Spleen (tissue), 11 donors: ENCODE measurements around the gene KRTAP3-1. TPM values are rescaled to one million over a fixed set of nuclear protein-coding genes. Genes with fewer than 3 reads are reported as not detected.
A peak's percentile ranks its signal among the peaks of the same experiment; 100 is the strongest.

ENCODE experiments used
- DNase-seq: peaks from one replicate; pipeline ENCODE4 v3.0.0-alpha.2; 2020
- H3K27ac ChIP-seq, 8 donors: fragments of 200-600 bp; sonication (generic) in 7 of 8; 1 replicate in 4 of 8; 2 replicates in 4 of 8; pipeline versions ENCODE4 v1.5.0 to v1.8.0; 2016 to 2021; ENCODE audit warnings: inconsistent platforms in 4 of 8, mild to moderate bottlenecking in 4 of 8, moderate library complexity in 1 of 8
- H3K27me3 ChIP-seq, 7 donors: fragments of 200-600 bp; sonication (generic) in 6 of 7; replicated peaks in 1 of 7; 1 replicate in 4 of 7; 2 replicates in 3 of 7; pipeline versions ENCODE4 v1.5.0 to v1.8.0; 2016 to 2021; ENCODE audit warnings: inconsistent platforms in 3 of 7, mild to moderate bottlenecking in 1 of 7
- H3K36me3 ChIP-seq, 6 donors: fragments of 200-600 bp; sonication (generic) in 5 of 6; 1 replicate in 4 of 6; 2 replicates in 2 of 6; pipeline versions ENCODE4 v1.5.0 to v1.8.0; 2016 to 2021; ENCODE audit warnings: inconsistent platforms in 2 of 6
- H3K4me1 ChIP-seq, 6 donors: fragments of 200-600 bp; sonication (generic) in 5 of 6; 1 replicate in 3 of 6; 2 replicates in 3 of 6; pipeline versions ENCODE4 v1.5.0 to v1.8.0; 2016 to 2021; ENCODE audit warnings: inconsistent platforms in 3 of 6
- H3K4me3 ChIP-seq, 8 donors: fragments of 200-600 bp; sonication (generic) in 7 of 8; 1 replicate in 4 of 8; 2 replicates in 4 of 8; pipeline versions ENCODE4 v1.5.0 to v1.8.0; 2016 to 2021; ENCODE audit warnings: inconsistent platforms in 4 of 8, mild to moderate bottlenecking in 4 of 8, moderate library complexity in 2 of 8
- H3K9me3 ChIP-seq, 8 donors: fragments of 200-600 bp; sonication (generic) in 7 of 8; 1 replicate in 4 of 8; 2 replicates in 4 of 8; pipeline versions ENCODE4 v1.5.0 to v1.8.0; 2016 to 2021; ENCODE audit warnings: inconsistent platforms in 4 of 8
- POLR2A ChIP-seq, 3 donors: fragments of 450-650 bp; IDR thresholded peaks; one replicate each; pipeline ENCODE4 v1.5.1; 2017; ENCODE audit warnings: antibody characterized with exemption in 3 of 3, mild to moderate bottlenecking in 1 of 3
- POLR2AphosphoS5 ChIP-seq, 3 donors: sonication (generic); formaldehyde crosslinking; IDR thresholded peaks; one replicate each; pipeline ENCODE4 v1.5.1; 2017; ENCODE audit warnings: antibody characterized with exemption in 3 of 3
- WGBS, 5 donors: extraction: QIAGEN DNeasy Blood & Tissue Kit in 3 of 5; methylation state at CpG; one replicate each; pipeline versions ENCODE4 v1.1.5 to v1.1.7; 2013 to 2018; 5-methylcytosine and 5-hydroxymethylcytosine counted together
- intact Hi-C: fragments of 100-400 bp; cut with DNase I; formaldehyde crosslinking; loops from one replicate; pipeline ENCODE4 v1.15.0; 2023; ENCODE audit warnings: low total_unique reads
- polyA plus RNA-seq, 3 donors: library from polyadenylated mRNA; stranded (reverse); fragments of 200-250 nt; gene quantifications; one replicate each; pipeline ENCODE4 v1.2.1, GENCODE V29; 2013
- small RNA-seq, 4 donors: library from RNA; depleted of rRNA; stranded (forward); fragments of <200 nt; gene quantifications; one replicate each; pipeline ENCODE3, GENCODE V24; 2016
- total RNA-seq, 7 donors: library from RNA; depleted of rRNA in 3 of 7; stranded (reverse); fragments of >200 nt in 3 of 7; fragmentation: NEBNext Ultra II Directional in 4 of 7; extraction: Animal tissue kit (Norgen Biotek cat#: 25700) in 4 of 7; gene quantifications; one replicate each; pipeline versions ENCODE4 v1.1.0 to v1.2.1, GENCODE V29; 2016 to 2021
- TF ChIP-seq, protein P1 (sequence below), 11 experiments: fragments of 200-600 bp in 7 of 11; fragments of 450-650 bp in 4 of 11; sonication (generic) in 4 of 11; IDR thresholded peaks in 8 of 11; conservative IDR thresholded peaks in 3 of 11; 1 replicate in 7 of 11; 2 replicates in 4 of 11; pipeline versions ENCODE4 v1.4.0 to v1.8.0; 2016 to 2021; ENCODE audit warnings: antibody characterized with exemption in 11 of 11, inconsistent platforms in 4 of 11, mild to moderate bottlenecking in 1 of 11
- donor health status: healthy with polysubstance abuse.
- donor health status: DM: no; HTN: no; CAD: no; lungs with moderate emphysema.
- donor health status: DM: no; HTN: no; CAD: no.
- donor health status: Bipolar disorder and iron deficiency.
- donor health status: healthy.
- donor health status: DM: no; HTN: no; CAD: no.
- donor health status: DM: yes; HTN: yes; CAD: no.

The KRTAP3-1 gene
- total and polyA plus RNA-seq, 10 donors: not detected

DNA sequence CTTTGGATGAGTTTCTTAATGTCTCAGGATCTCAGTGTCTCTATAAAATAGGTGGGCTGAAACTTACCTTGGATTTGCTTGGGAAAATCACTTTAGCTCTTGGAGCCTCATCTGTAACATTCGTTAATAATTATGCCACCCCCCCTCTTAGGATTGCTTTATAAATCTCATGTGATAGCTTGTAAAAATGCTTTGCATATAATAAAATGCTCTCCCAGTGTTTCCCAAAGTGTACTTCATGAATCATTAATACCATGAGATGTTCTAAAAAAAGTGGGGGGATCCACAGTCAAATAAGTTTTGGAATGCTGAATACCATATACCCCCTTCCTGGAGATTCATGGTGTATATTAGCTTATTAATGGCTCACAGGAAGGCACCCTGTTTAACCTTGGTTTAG is 47.3 kb downstream of the KRTAP3-1 start:
- TF ChIP-seq POLR2AphosphoS5 (IDR thresholded peaks at IDR 0.05) (no peak), POLR2A (IDR thresholded peaks at IDR 0.05) (no peak)
- TF ChIP-seq, protein P1, sequence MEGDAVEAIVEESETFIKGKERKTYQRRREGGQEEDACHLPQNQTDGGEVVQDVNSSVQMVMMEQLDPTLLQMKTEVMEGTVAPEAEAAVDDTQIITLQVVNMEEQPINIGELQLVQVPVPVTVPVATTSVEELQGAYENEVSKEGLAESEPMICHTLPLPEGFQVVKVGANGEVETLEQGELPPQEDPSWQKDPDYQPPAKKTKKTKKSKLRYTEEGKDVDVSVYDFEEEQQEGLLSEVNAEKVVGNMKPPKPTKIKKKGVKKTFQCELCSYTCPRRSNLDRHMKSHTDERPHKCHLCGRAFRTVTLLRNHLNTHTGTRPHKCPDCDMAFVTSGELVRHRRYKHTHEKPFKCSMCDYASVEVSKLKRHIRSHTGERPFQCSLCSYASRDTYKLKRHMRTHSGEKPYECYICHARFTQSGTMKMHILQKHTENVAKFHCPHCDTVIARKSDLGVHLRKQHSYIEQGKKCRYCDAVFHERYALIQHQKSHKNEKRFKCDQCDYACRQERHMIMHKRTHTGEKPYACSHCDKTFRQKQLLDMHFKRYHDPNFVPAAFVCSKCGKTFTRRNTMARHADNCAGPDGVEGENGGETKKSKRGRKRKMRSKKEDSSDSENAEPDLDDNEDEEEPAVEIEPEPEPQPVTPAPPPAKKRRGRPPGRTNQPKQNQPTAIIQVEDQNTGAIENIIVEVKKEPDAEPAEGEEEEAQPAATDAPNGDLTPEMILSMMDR (IDR thresholded peaks at IDR 0.05 in 8 of 11, conservative IDR thresholded peaks at IDR 0.05 in 3 of 11): no peak
- Histone ChIP-seq H3K36me3 (no peaks in the 10 kb centered on the region), H3K4me3 (no peak overlapping the region), H3K27ac (no peak overlapping the region), H3K9me3 (no peaks in the 10 kb centered on the region), H3K27me3 (peaks cover 0 to 6% (median 0%) of the 10 kb centered on the region in 7 donors), H3K4me1 (no peaks in the 10 kb centered on the region)
- intact Hi-C loops: no loop called here
- 75 to 100% (median 87%) methylated on average over 1 of the region's 1 CpG for WGBS, 5 donors
- no peak for DNase-seq

DNA sequence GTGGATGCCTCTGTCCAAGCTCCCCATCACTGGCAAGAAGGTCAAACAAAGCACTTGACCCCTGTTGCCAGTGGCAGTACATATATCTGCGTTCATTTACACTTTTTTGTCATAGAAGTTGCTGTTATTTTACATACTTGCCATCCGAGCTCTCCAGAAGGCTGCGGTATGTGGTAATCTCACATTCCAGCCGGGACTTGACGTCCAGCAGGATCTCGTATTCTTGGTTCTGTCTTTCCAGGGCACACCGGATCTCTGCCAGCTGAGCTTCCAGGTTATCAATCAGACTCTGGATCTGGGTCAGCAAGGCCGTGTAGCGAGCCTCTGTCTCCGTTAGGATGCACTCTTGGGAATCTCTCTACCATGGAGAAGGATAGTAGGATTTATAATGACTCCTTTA is 48.8 kb downstream of the KRTAP3-1 start:
- intact Hi-C loops: no loop called here
- TF ChIP-seq POLR2AphosphoS5 (IDR thresholded peaks at IDR 0.05): no peak
- TF ChIP-seq POLR2A (IDR thresholded peaks at IDR 0.05): no peak
- TF ChIP-seq, protein P1 (IDR thresholded peaks at IDR 0.05 in 8 of 11, conservative IDR thresholded peaks at IDR 0.05 in 3 of 11): no peak
- Histone ChIP-seq H3K4me3 (peak overlapping the region in 3 of 8 donors; percentile 14 to 35 (median 21)), H3K27ac (peak overlapping the region in 1 of 8 donors; percentile 5), H3K9me3 (no peaks in the 10 kb centered on the region), H3K36me3 (no peaks in the 10 kb centered on the region), H3K4me1 (no peaks in the 10 kb centered on the region), H3K27me3 (peaks cover 0 to 6% (median 0%) of the 10 kb centered on the region in 7 donors)
- 72 to 85% (median 75%) methylated on average over 10 of the region's 10 CpGs for WGBS, 5 donors
- DNase-seq: no peak

Small RNAs within 50 kb of the gene (small RNA-seq; reads per million reads assigned to genes)
- 0 reads per million in 4 donors for gene KRTAP3-4P

Other genes starting within 250 kb of the KRTAP3-1 start
Only the 30 nearest of the 37 such genes appear.
- not detected for gene KRT28, start 209.2 kb downstream of the KRTAP3-1 start, total RNA-seq
- gene KRT28, start 209.2 kb downstream of the KRTAP3-1 start, polyA plus RNA-seq: not detected
- 10 to 100 TPM in 4 of 7 donors, 1 to 10 TPM in 3; 4.3 to 39.0 (median 25.9) TPM for gene KRT10, start 186.5 kb downstream of the KRTAP3-1 start, total RNA-seq
- gene KRT10, start 186.5 kb downstream of the KRTAP3-1 start, polyA plus RNA-seq: 10 to 100 TPM; 35.3 to 41.8 (median 41.3) TPM
- gene KRT12, start 141.9 kb downstream of the KRTAP3-1 start, total RNA-seq: not detected
- gene KRT12, start 141.9 kb downstream of the KRTAP3-1 start, polyA plus RNA-seq: not detected
- not detected for gene KRT20, start 123.9 kb downstream of the KRTAP3-1 start, total RNA-seq
- under 1 TPM in 2 of 3 donors, not detected in 1; 0.07 to 0.45 TPM for gene KRT20, start 123.9 kb downstream of the KRTAP3-1 start, polyA plus RNA-seq
- 10 to 100 TPM in 1 of 7 donors, 1 to 10 TPM in 6; 1.5 to 21.7 (median 6.3) TPM for gene KRT23, start 71.5 kb downstream of the KRTAP3-1 start, total RNA-seq
- 1 to 10 TPM in 1 of 3 donors, under 1 TPM in 2; 0.03 to 1.2 (median 0.70) TPM for gene KRT23, start 71.5 kb downstream of the KRTAP3-1 start, polyA plus RNA-seq
- gene KRT39, start 42.2 kb downstream of the KRTAP3-1 start, total RNA-seq: not detected
- gene KRT39, start 42.2 kb downstream of the KRTAP3-1 start, polyA plus RNA-seq: not detected
- not detected for gene KRT40, start 24.8 kb downstream of the KRTAP3-1 start, total RNA-seq
- not detected for gene KRT40, start 24.8 kb downstream of the KRTAP3-1 start, polyA plus RNA-seq
- not detected for gene KRTAP3-3, start 15.0 kb downstream of the KRTAP3-1 start, total RNA-seq
- not detected for gene KRTAP3-3, start 15.0 kb downstream of the KRTAP3-1 start, polyA plus RNA-seq
- not detected for gene KRTAP3-2, start 9.2 kb downstream of the KRTAP3-1 start, total RNA-seq
- gene KRTAP3-2, start 9.2 kb downstream of the KRTAP3-1 start, polyA plus RNA-seq: not detected
- gene KRTAP1-5, start 18.1 kb upstream of the KRTAP3-1 start, total RNA-seq: not detected
- not detected for gene KRTAP1-5, start 18.1 kb upstream of the KRTAP3-1 start, polyA plus RNA-seq
- gene KRTAP1-4, start 21.1 kb upstream of the KRTAP3-1 start, total RNA-seq: not detected
- not detected for gene KRTAP1-4, start 21.1 kb upstream of the KRTAP3-1 start, polyA plus RNA-seq
- gene KRTAP1-3, start 25.7 kb upstream of the KRTAP3-1 start, total RNA-seq: not detected
- gene KRTAP1-3, start 25.7 kb upstream of the KRTAP3-1 start, polyA plus RNA-seq: not detected
- gene KRTAP1-1, start 32.3 kb upstream of the KRTAP3-1 start, total RNA-seq: not detected
- not detected for gene KRTAP1-1, start 32.3 kb upstream of the KRTAP3-1 start, polyA plus RNA-seq
- gene KRTAP2-1, start 38.2 kb upstream of the KRTAP3-1 start, total RNA-seq: not detected
- gene KRTAP2-1, start 38.2 kb upstream of the KRTAP3-1 start, polyA plus RNA-seq: not detected
- gene KRTAP2-2, start 46.1 kb upstream of the KRTAP3-1 start, total RNA-seq: not detected
- gene KRTAP2-2, start 46.1 kb upstream of the KRTAP3-1 start, polyA plus RNA-seq: not detected
- not detected for gene KRTAP2-3, start 51.0 kb upstream of the KRTAP3-1 start, total RNA-seq
- not detected for gene KRTAP2-3, start 51.0 kb upstream of the KRTAP3-1 start, polyA plus RNA-seq
- not detected for gene KRTAP2-4, start 56.8 kb upstream of the KRTAP3-1 start, total RNA-seq
- gene KRTAP2-4, start 56.8 kb upstream of the KRTAP3-1 start, polyA plus RNA-seq: not detected
- not detected for gene KRTAP4-7, start 75.0 kb upstream of the KRTAP3-1 start, total RNA-seq
- not detected for gene KRTAP4-7, start 75.0 kb upstream of the KRTAP3-1 start, polyA plus RNA-seq
- gene KRTAP4-8, start 89.0 kb upstream of the KRTAP3-1 start, total RNA-seq: not detected
- gene KRTAP4-8, start 89.0 kb upstream of the KRTAP3-1 start, polyA plus RNA-seq: not detected
- not detected for gene KRTAP4-16, start 93.1 kb upstream of the KRTAP3-1 start, total RNA-seq
- gene KRTAP4-16, start 93.1 kb upstream of the KRTAP3-1 start, polyA plus RNA-seq: not detected
- gene KRTAP4-9, start 96.3 kb upstream of the KRTAP3-1 start, total RNA-seq: not detected
- not detected for gene KRTAP4-9, start 96.3 kb upstream of the KRTAP3-1 start, polyA plus RNA-seq
- not detected for gene KRTAP4-11, start 109.2 kb upstream of the KRTAP3-1 start, total RNA-seq
- gene KRTAP4-11, start 109.2 kb upstream of the KRTAP3-1 start, polyA plus RNA-seq: not detected
- not detected for gene KRTAP4-12, start 115.1 kb upstream of the KRTAP3-1 start, total RNA-seq
- not detected for gene KRTAP4-12, start 115.1 kb upstream of the KRTAP3-1 start, polyA plus RNA-seq
- not detected for gene KRTAP4-6, start 131.4 kb upstream of the KRTAP3-1 start, total RNA-seq
- not detected for gene KRTAP4-6, start 131.4 kb upstream of the KRTAP3-1 start, polyA plus RNA-seq
- not detected for gene KRTAP4-5, start 140.7 kb upstream of the KRTAP3-1 start, total RNA-seq
- not detected for gene KRTAP4-5, start 140.7 kb upstream of the KRTAP3-1 start, polyA plus RNA-seq
- not detected for gene KRTAP4-4, start 151.6 kb upstream of the KRTAP3-1 start, total RNA-seq
- gene KRTAP4-4, start 151.6 kb upstream of the KRTAP3-1 start, polyA plus RNA-seq: not detected
- not detected for gene KRTAP4-3, start 159.1 kb upstream of the KRTAP3-1 start, total RNA-seq
- not detected for gene KRTAP4-3, start 159.1 kb upstream of the KRTAP3-1 start, polyA plus RNA-seq
- gene KRTAP4-2, start 169.1 kb upstream of the KRTAP3-1 start, total RNA-seq: not detected
- gene KRTAP4-2, start 169.1 kb upstream of the KRTAP3-1 start, polyA plus RNA-seq: not detected
- gene KRTAP4-1, start 175.8 kb upstream of the KRTAP3-1 start, total RNA-seq: not detected
- not detected for gene KRTAP4-1, start 175.8 kb upstream of the KRTAP3-1 start, polyA plus RNA-seq
- gene KRTAP9-1, start 180.8 kb upstream of the KRTAP3-1 start, total RNA-seq: not detected
- not detected for gene KRTAP9-1, start 180.8 kb upstream of the KRTAP3-1 start, polyA plus RNA-seq